Measurements from ENCODE around the gene SGF29.
"Not testable (repeated sequence)": the region's sequence is repeated elsewhere in the genome, so short reads cannot be mapped to it uniquely, and the experiment has no call there.

SGF29 gene

DNA sequence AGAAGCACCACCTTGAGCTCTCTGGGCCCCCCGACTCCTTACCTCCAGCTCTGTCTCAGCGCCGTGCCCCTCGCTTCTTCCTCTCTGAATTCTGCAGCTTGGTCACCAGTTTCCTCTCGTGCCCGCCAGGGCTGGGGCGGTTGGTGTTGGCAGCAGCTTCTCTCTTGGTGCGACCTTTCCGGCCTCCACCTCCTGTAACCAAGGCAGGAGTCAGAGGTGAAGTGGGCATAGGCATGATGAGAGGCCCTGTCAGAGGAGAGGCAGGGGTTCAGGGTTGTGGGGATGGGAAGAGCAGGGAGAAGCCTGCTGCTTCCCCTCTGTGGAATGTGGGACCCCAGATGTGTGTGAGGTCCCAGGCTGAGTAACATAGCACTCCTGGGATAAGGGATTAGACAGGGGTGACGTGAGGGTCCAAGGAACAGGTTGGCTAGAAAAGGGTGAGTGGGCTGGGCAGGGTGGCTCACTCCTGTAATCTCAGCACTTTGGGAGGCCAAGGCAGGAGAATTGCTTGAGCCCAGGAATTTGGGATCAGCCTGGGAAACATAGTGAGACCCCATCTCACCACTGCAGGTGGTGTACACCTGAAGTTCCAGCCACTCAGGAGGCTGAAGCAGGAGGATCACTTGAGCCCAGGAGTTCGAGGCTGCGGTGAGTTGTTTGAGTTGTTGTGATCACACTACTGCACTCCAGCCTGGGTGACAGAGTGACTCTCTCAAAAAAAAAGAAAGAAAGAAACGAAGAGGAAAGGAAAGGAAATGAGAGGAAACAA lies 15.6 kb upstream of the SGF29 start:
- TF ChIP-seq ZFX (IDR thresholded peaks at IDR 0.05; ENCODE audit: borderline replicate concordance) (no peak), CTCF (IDR thresholded peaks at IDR 0.05) (no peak)
- peak overlapping the region; percentile 94 for H3K27ac ChIP-seq

DNA sequence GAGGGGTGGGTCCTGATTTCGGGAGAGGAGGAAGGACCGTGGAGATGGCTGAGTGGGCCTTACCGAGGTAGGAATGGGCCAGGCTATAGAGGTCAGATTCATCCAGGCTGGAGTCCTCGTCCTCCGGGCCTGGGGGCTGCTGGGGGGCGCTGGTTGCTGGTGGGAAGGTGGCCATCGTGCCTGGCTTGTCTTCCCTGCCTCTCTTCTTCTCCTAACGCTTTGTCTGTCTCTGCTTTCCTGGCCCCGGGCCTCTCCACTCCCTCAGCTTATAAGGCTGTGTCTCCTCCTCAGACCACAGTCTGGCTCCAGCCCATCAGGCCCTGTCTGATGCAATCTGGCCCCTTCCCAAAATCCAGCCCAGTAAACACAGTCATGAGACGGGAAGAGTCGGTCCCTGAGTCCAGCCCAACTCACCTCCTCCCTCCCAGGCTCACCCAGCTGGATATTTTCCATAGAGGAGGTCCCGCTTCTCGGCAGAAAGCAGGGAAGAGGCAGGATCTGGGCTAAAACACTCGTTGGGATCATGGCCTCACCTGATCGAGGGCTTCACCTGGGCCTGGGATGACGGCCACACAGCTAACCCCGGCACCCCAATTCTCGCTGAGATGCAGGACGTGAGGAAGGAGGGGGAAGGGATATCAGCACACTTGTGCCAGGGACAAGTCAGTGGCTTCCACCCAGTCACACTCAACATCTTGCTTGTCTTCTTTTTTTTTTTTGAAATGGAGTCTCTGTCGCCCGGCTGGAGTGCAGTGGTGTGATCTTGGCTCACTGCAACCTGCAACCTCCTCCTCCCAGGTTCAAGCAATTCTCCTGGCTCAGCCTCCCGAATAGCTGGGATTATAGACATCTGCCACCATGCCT lies 14.8 kb upstream of the SGF29 start, which contains the start of gene NUPR1:
NUPR1 (minus strand) TSS at position 242 of the 864 bp plus-strand sequence; CDS start at position 175, 67 bp downstream.
- H3K27ac ChIP-seq = peak within 1 kb of the TSS; percentile 94
- no peak for TF ChIP-seq ZFX (IDR thresholded peaks at IDR 0.05; ENCODE audit: borderline replicate concordance)
- TF ChIP-seq CTCF (IDR thresholded peaks at IDR 0.05) = no peak

DNA sequence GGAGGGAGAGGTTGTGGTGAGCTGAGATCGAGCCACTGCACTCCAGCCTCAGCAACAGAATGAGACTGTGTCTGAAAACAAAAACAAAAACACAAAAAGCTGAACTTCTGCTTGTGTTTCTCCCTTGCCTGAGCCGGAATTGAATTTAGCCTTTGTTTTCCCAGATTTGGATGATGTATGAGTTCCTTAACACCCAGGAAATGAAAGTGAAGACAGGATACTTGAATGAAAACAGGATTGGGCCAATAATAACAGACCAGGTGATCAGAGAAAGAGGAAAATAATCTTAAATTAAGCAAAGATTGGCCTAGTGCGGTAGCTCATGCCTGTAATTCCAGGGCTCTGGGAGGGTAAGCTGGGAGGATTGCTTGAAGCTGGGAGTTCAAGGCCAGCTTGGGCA lies 13.4 kb upstream of the SGF29 start:
- TF ChIP-seq CTCF (IDR thresholded peaks at IDR 0.05) = no peak
- TF ChIP-seq ZFX (IDR thresholded peaks at IDR 0.05; ENCODE audit: borderline replicate concordance) = no peak
- peak overlapping the region; percentile 43 for H3K27ac ChIP-seq

- TF ChIP-seq ZFX (IDR thresholded peaks at IDR 0.05; ENCODE audit: borderline replicate concordance) (no peak), CTCF (IDR thresholded peaks at IDR 0.05) (no peak)
- H3K27ac ChIP-seq = no peak overlapping the region
These were observed 11.1 kb upstream of the SGF29 start for GRCh38 chr16:28542646-28543045.

DNA sequence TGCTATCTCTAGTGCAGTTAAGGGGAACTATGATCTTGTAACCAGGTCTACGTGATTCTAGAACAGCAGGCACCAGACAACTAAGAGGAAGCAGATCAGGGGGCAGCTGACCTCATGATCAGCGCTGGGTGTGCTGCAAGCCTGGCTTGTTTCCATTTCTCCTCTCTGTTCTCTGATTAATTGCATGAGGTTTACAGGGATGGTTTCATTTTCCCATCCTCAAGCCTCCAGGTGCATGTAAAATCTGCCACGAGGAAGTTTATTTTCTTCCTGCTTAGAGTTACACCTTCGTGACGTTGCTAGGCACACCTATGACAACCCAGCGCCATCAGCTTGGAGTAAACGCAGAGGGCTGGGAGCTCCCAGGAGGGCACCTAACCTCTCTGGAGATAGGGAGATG lies 10.6 kb upstream of the SGF29 start:
- TF ChIP-seq CTCF (IDR thresholded peaks at IDR 0.05) (no peak), ZFX (IDR thresholded peaks at IDR 0.05; ENCODE audit: borderline replicate concordance) (no peak)
- no peak overlapping the region for H3K27ac ChIP-seq

GRCh38 chr16:28544998-28545397 lies 8.7 kb upstream of the SGF29 start:
- TF ChIP-seq ZFX (IDR thresholded peaks at IDR 0.05; ENCODE audit: borderline replicate concordance) = no peak
- TF ChIP-seq CTCF (IDR thresholded peaks at IDR 0.05) = no peak
- H3K27ac ChIP-seq = no peak overlapping the region

DNA sequence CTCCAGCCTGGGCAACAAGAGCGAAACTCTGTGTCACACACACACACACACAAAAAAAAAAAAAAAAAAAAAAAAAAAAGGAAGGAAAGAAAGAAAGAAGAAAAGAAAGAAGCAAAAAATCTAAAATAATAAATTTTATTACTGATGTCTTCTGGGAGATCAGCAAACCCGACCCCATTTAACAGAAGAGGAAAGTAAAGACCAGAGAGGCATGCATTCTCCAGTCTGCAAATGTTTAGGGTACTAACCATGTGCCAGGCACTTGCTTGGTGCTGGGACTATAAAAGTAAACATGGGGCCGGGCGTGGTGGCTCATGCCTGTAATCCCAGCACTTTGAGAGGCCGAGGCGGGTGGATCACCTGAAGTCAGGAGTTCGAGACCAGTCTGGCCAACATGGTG lies 7.8 kb upstream of the SGF29 start:
- not testable (repeated sequence) for H3K27ac ChIP-seq
